Sigmoid colon (tissue), 7 donors: ENCODE data around the gene ANAPC16. TPM values are rescaled to one million over a fixed set of nuclear protein-coding genes. Genes with fewer than 3 reads are reported as not detected.

Source experiments
- DNase-seq: peaks from one replicate; pipeline ENCODE4 v3.0.0-alpha.2; 2019
- H3K27ac ChIP-seq, 4 donors: fragments of 200-600 bp; sonication (generic); one replicate each; pipeline ENCODE4 v1.5.1; 2016 to 2019; ENCODE audit warnings: mild to moderate bottlenecking in 1 of 4
- H3K27me3 ChIP-seq, 3 donors: fragments of 200-600 bp; sonication (generic); one replicate each; pipeline ENCODE4 v1.5.1; 2019; ENCODE audit warnings: mild to moderate bottlenecking in 1 of 3
- H3K36me3 ChIP-seq, 4 donors: fragments of 200-600 bp; sonication (generic); one replicate each; pipeline ENCODE4 v1.5.1; 2016 to 2019
- H3K4me1 ChIP-seq, 4 donors: fragments of 200-600 bp; sonication (generic); one replicate each; pipeline ENCODE4 v1.5.1; 2017 to 2019
- H3K4me3 ChIP-seq, 4 donors: fragments of 200-600 bp; sonication (generic); one replicate each; pipeline ENCODE4 v1.5.1; 2017 to 2019; ENCODE audit warnings: mild to moderate bottlenecking in 2 of 4, moderate library complexity in 1 of 4
- H3K9me3 ChIP-seq, 4 donors: fragments of 200-600 bp in 3 of 4; sonication (generic) in 3 of 4; one replicate each; pipeline versions ENCODE4 v1.5.1 to v1.6.1; 2013 to 2019
- EP300 ChIP-seq, 4 donors: sonication (generic); formaldehyde crosslinking; IDR thresholded peaks; one replicate each; pipeline ENCODE4 v1.6.1; 2017; ENCODE audit warnings: antibody characterized with exemption in 4 of 4
- POLR2A ChIP-seq, 2 donors: fragments of 450-650 bp; IDR thresholded peaks; one replicate each; pipeline ENCODE4 v1.6.1; 2016; ENCODE audit warnings: antibody characterized with exemption in 2 of 2, mild to moderate bottlenecking in 2 of 2, moderate library complexity in 2 of 2
- POLR2AphosphoS5 ChIP-seq, 4 donors: sonication (generic); formaldehyde crosslinking; IDR thresholded peaks; one replicate each; pipeline ENCODE4 v1.6.1; 2017; ENCODE audit warnings: antibody characterized with exemption in 4 of 4
- WGBS, 2 donors: extraction: QIAGEN DNeasy Blood & Tissue Kit; methylation state at CpG; one replicate each; pipeline ENCODE4 v1.1.7; 2013; 5-methylcytosine and 5-hydroxymethylcytosine counted together
- intact Hi-C: fragments of 100-400 bp; cut with DNase I; formaldehyde crosslinking; loops from one replicate; pipeline ENCODE4 v1.15.1; 2023
- polyA plus RNA-seq, 3 donors: library from polyadenylated mRNA; stranded (reverse); fragments of 200-250 nt; gene quantifications; one replicate each; pipeline ENCODE4 v1.2.3, GENCODE V29; 2013
- total RNA-seq, 4 donors: library from RNA; depleted of rRNA; stranded (reverse); fragments of >200 nt; gene quantifications; one replicate each; pipeline ENCODE4 v1.1.0, GENCODE V29; 2016
- TF ChIP-seq, protein P1 (sequence below), 4 experiments: fragments of 450-650 bp in 3 of 4; fragments of 200-600 bp in 1 of 4; IDR thresholded peaks; one replicate each; pipeline ENCODE4 v1.5.1; 2016 to 2019; ENCODE audit warnings: antibody characterized with exemption in 4 of 4, mild to moderate bottlenecking in 3 of 4, moderate library complexity in 2 of 4
- donor health status: healthy with polysubstance abuse.
- donor health status: Bipolar disorder and iron deficiency.
- donor health status: healthy.

The ANAPC16 gene
- total RNA-seq (100 to 1,000 TPM in 3 of 4 donors, 10 to 100 TPM in 1; 80.0 to 228 (median 157) TPM), polyA plus RNA-seq (100 to 1,000 TPM; 107 to 203 (median 198) TPM)

DNA sequence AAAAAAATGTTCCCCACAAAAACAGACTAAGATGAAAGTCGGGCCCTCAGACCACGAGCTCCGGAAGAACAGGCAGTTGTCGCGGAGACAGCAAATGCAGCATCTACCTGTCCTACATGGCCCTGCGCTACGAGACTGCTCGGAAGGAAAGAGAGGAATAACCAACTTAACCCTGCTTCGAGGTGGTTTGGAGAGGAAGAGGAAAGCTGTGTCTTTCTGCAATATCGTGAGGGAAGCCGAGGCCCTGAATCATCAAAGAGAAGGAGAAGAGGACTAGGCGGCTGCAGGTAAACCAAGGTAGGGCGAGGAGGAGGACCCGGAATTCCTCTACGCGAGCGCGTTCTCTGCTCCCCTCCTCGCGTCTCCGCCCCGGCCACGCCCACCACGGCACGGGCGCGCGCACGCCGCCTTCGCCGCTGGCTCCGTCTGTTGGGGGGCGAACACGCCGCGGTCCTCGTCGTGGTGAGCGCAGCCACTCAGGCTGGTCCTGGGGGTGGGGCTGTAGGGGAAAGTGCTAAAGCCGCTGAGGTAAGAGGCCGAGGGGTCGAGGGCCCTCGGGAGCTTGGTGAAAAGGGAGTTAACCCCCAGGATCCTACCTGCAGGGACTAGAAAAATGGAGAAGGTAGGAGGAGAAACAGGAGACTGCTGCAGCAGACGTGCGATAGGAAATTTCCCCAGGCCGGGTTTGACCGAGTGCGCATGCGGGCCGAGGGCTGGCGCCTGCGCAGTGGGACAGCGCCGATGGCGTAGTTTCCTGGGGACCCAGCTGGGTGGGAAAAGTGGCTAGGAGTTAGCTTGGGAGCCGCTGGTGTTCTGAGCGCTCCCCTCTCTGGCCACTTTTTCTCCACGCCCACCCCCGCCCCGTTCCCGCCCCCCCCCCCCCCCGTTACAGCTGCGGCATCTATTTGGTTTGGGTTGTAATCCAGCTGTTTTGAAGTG, at the start of gene ANAPC16, which contains the start of gene ASCC1:
TSS of gene ANAPC16 (plus strand) at position 402 of the 939 bp plus-strand sequence. CDS start 7,903 bp downstream, outside the sequence.
TSS of gene ASCC1 (minus strand) at position 666 of the 939 bp plus-strand sequence. CDS start 2,978 bp downstream, outside the sequence.
- intact Hi-C loops, result loop anchor here (2.0 to 10.0 kb wide), 6 partner anchors 41 to 261 kb away; partner anchors contain the start of gene DDIT4
- DNase-seq, result peak; percentile 96
- Histone ChIP-seq H3K4me3 (peak within 1 kb of the TSS; percentile 60 to 79 (median 70)), H3K36me3 (peaks cover 0 to 27% (median 6%) of the 10 kb centered on the region in 4 donors), H3K4me1 (peaks cover 0 to 51% (median 34%) of the 10 kb centered on the region in 4 donors), H3K27ac (peak within 1 kb of the TSS; percentile 86 to 99 (median 92)), H3K9me3 (no peaks in the 10 kb centered on the region), H3K27me3 (no peaks in the 10 kb centered on the region)
- 0% methylated on average over 64 of the region's 64 CpGs for WGBS, 2 donors
- TF ChIP-seq POLR2A (IDR thresholded peaks at IDR 0.05), result peak; percentile 88 to 95
- TF ChIP-seq POLR2AphosphoS5 (IDR thresholded peaks at IDR 0.05), result peak; percentile 91 to 98 (median 94)
- TF ChIP-seq, protein P1, sequence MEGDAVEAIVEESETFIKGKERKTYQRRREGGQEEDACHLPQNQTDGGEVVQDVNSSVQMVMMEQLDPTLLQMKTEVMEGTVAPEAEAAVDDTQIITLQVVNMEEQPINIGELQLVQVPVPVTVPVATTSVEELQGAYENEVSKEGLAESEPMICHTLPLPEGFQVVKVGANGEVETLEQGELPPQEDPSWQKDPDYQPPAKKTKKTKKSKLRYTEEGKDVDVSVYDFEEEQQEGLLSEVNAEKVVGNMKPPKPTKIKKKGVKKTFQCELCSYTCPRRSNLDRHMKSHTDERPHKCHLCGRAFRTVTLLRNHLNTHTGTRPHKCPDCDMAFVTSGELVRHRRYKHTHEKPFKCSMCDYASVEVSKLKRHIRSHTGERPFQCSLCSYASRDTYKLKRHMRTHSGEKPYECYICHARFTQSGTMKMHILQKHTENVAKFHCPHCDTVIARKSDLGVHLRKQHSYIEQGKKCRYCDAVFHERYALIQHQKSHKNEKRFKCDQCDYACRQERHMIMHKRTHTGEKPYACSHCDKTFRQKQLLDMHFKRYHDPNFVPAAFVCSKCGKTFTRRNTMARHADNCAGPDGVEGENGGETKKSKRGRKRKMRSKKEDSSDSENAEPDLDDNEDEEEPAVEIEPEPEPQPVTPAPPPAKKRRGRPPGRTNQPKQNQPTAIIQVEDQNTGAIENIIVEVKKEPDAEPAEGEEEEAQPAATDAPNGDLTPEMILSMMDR (IDR thresholded peaks at IDR 0.05), result no peak
- peak in 1 of 4 donors; percentile 87 for TF ChIP-seq EP300 (IDR thresholded peaks at IDR 0.05)

DNA sequence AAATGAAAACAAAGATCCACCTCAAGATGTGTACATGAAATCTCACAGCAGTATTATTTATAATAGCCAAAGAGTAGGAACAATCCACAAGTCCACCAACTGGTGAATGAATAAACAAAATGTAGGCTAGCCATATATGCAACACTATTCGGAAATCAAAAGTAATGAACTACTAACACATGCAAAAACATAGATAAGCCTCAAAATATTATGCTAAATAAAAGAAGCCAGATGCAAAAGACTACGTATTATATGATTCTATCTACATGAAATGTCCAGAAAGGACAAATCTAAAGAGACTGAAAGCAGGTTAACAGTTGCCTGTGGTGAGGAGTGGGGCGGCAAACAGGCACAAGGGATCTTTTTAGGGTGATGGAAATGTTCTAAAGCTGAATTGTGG, 48.7 kb upstream of the ANAPC16 start:
- no peaks in the 10 kb centered on the region for H3K9me3 ChIP-seq
- TF ChIP-seq POLR2A (IDR thresholded peaks at IDR 0.05), result no peak
- TF ChIP-seq POLR2AphosphoS5 (IDR thresholded peaks at IDR 0.05), result no peak
- TF ChIP-seq EP300 (IDR thresholded peaks at IDR 0.05), result no peak
- TF ChIP-seq, protein P1 (IDR thresholded peaks at IDR 0.05), result no peak
- DNase-seq, result no peak
- H3K27me3 ChIP-seq, result no peaks in the 10 kb centered on the region
- H3K27ac ChIP-seq, result no peak overlapping the region
- no peaks in the 10 kb centered on the region for H3K4me1 ChIP-seq
- H3K4me3 ChIP-seq, result no peak overlapping the region
- no peaks in the 10 kb centered on the region for H3K36me3 ChIP-seq
- intact Hi-C loops, result no loop called here
- WGBS, 2 donors, result 95 to 96% methylated on average over 3 of the region's 3 CpGs

DNA sequence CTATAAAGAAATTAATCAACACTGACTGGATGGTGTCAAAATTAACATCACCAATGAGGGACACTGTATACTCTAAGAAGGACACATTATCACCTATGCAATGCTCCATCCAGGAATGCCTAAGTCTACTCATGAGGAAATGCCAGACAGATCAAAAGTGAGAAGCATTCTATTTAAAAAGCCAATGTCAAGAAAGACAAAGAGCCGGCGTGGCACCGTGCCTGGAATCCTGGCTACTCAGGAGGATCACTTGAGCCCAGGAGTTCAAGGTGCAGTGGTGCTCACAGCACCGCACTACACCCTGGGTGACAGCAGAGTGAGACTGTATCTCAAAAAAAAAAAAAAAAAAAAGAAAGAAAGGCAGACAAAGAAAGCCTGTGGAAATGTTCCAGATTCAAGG, 45.5 kb upstream of the ANAPC16 start:
- intact Hi-C loops, result no loop called here
- no peaks in the 10 kb centered on the region for H3K36me3 ChIP-seq
- WGBS, 2 donors, result 19 to 68% methylated on average over 4 of the region's 4 CpGs
- H3K4me1 ChIP-seq, result no peaks in the 10 kb centered on the region
- H3K9me3 ChIP-seq, result no peaks in the 10 kb centered on the region
- DNase-seq, result no peak
- H3K27ac ChIP-seq, result no peak overlapping the region
- H3K4me3 ChIP-seq, result no peak overlapping the region
- no peaks in the 10 kb centered on the region for H3K27me3 ChIP-seq
- TF ChIP-seq POLR2A (IDR thresholded peaks at IDR 0.05), result no peak
- TF ChIP-seq POLR2AphosphoS5 (IDR thresholded peaks at IDR 0.05), result no peak
- TF ChIP-seq EP300 (IDR thresholded peaks at IDR 0.05), result no peak
- TF ChIP-seq, protein P1 (IDR thresholded peaks at IDR 0.05), result no peak

DNA sequence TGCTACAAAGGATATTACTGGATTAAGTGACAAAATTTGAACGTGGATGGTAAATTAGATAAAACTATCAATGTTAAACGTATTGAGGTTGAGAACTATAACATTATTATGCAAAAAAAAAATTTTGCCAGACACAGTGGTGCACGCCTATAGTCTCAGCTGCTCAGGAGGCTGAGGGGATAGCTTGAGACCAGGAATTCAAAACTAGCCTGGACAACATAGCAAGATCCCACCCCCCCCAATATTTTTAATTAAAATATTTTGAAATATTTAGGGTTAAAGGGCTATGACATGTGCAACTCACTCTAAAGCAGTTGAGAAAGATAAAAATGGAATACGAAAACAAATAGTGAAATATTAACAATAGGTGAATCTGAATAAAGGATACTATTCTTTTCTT, 45.1 kb upstream of the ANAPC16 start:
- H3K4me1 ChIP-seq, result no peaks in the 10 kb centered on the region
- 60 to 89% methylated on average over 4 of the region's 4 CpGs for WGBS, 2 donors

More for the DNA sequence above, 45.1 kb upstream of the ANAPC16 start:
- intact Hi-C loops, result no loop called here
- Histone ChIP-seq H3K27ac (no peak overlapping the region), H3K36me3 (no peaks in the 10 kb centered on the region), H3K27me3 (no peaks in the 10 kb centered on the region), H3K4me3 (no peak overlapping the region), H3K9me3 (no peaks in the 10 kb centered on the region)
- DNase-seq, result no peak
- TF ChIP-seq POLR2A (IDR thresholded peaks at IDR 0.05) (no peak), POLR2AphosphoS5 (IDR thresholded peaks at IDR 0.05) (no peak), EP300 (IDR thresholded peaks at IDR 0.05) (no peak)
- TF ChIP-seq, protein P1 (IDR thresholded peaks at IDR 0.05), result no peak
